ENCODE results near the gene PHAX.
"Not testable (repeated sequence)": the region's sequence is repeated elsewhere in the genome, so short reads cannot be mapped to it uniquely, and the experiment has no call there.

The PHAX gene, protein sequence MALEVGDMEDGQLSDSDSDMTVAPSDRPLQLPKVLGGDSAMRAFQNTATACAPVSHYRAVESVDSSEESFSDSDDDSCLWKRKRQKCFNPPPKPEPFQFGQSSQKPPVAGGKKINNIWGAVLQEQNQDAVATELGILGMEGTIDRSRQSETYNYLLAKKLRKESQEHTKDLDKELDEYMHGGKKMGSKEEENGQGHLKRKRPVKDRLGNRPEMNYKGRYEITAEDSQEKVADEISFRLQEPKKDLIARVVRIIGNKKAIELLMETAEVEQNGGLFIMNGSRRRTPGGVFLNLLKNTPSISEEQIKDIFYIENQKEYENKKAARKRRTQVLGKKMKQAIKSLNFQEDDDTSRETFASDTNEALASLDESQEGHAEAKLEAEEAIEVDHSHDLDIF

GRCh38 chr5:126600631-126601511 lies at the start of gene PHAX:
TSS of gene PHAX (plus strand) at chr5:126600947. CDS start at chr5:126600963, 16 bp downstream.
- peak; percentile 94 for DNase-seq (ENCODE audit: low spot score)
- TF ChIP-seq, protein P1, sequence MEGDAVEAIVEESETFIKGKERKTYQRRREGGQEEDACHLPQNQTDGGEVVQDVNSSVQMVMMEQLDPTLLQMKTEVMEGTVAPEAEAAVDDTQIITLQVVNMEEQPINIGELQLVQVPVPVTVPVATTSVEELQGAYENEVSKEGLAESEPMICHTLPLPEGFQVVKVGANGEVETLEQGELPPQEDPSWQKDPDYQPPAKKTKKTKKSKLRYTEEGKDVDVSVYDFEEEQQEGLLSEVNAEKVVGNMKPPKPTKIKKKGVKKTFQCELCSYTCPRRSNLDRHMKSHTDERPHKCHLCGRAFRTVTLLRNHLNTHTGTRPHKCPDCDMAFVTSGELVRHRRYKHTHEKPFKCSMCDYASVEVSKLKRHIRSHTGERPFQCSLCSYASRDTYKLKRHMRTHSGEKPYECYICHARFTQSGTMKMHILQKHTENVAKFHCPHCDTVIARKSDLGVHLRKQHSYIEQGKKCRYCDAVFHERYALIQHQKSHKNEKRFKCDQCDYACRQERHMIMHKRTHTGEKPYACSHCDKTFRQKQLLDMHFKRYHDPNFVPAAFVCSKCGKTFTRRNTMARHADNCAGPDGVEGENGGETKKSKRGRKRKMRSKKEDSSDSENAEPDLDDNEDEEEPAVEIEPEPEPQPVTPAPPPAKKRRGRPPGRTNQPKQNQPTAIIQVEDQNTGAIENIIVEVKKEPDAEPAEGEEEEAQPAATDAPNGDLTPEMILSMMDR (IDR thresholded peaks at IDR 0.05; ENCODE audit: extremely low read depth, insufficient read depth, missing control alignments) = peak; percentile 90
- in situ Hi-C loops (cut with MboI; ENCODE audit: low pct_unique_long_range_greater_than_20kb, low sequenced_read_pairs, unreplicated experiment) = no loop called here

GRCh38 chr5:126552614-126553013 lies 48.1 kb upstream of the PHAX start:
- no peak for DNase-seq (ENCODE audit: low spot score)
- TF ChIP-seq, protein P1 (IDR thresholded peaks at IDR 0.05; ENCODE audit: extremely low read depth, insufficient read depth, missing control alignments) = no peak
- in situ Hi-C loops (cut with MboI; ENCODE audit: low pct_unique_long_range_greater_than_20kb, low sequenced_read_pairs, unreplicated experiment) = no loop called here

DNA sequence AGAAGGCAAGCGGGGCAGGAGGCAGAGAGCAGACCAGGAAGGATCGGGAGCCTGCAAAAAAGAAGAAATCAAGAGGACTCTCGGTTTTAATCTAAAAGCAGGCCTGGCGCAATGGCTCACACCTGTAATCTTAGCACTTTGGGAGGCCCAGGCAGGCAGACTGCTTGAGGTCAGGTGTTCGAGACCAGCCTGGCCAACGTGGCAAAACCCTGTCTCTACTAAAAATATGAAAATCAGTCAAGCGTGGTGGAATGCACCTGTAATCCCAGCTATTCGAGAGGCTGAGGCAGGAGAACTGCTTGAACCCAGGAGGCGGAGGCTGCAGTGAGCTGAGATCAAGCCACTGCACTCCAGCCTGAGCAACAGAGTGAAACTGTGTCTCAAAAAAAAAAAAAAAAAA lies 45.6 kb upstream of the PHAX start:
- in situ Hi-C loops (cut with MboI; ENCODE audit: low pct_unique_long_range_greater_than_20kb, low sequenced_read_pairs, unreplicated experiment); DNase-seq (ENCODE audit: low spot score): not testable (repeated sequence)

GRCh38 chr5:126561908-126562307 lies 38.8 kb upstream of the PHAX start:
- no peak for DNase-seq (ENCODE audit: low spot score)
- in situ Hi-C loops (cut with MboI; ENCODE audit: low pct_unique_long_range_greater_than_20kb, low sequenced_read_pairs, unreplicated experiment) = no loop called here
- TF ChIP-seq, protein P1 (IDR thresholded peaks at IDR 0.05; ENCODE audit: extremely low read depth, insufficient read depth, missing control alignments) = no peak

GRCh38 chr5:126562823-126563222 lies 37.9 kb upstream of the PHAX start:
- no peak for DNase-seq (ENCODE audit: low spot score)
- in situ Hi-C loops (cut with MboI; ENCODE audit: low pct_unique_long_range_greater_than_20kb, low sequenced_read_pairs, unreplicated experiment) = no loop called here
- TF ChIP-seq, protein P1 (IDR thresholded peaks at IDR 0.05; ENCODE audit: extremely low read depth, insufficient read depth, missing control alignments) = no peak

DNA sequence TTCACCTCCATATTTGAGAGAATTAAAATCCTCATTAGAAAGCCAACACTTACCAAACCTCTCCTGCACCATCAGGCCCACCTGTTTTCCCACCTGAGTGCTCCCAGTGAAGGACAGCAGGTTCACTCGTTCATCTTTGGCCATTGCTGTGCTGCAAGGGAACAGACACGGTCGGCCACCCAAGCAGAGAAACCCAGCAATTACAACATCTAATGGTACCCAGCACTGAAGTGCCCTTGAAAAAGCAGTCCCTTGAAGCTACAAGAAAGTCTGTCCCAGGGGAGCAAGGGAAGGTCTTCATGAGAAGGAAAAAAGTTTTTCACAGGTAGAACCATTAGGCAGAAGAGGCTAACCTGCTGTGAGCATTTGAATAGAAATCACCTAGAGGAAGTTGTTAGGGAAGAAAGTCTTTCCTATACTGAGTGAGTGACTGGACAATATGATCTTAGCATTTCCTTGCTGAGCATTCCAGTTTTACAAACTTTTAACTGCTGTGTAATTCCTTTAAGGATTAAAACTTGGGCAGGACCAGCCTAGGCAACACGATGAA lies 32.5 kb upstream of the PHAX start:
- in situ Hi-C loops (cut with MboI; ENCODE audit: low pct_unique_long_range_greater_than_20kb, low sequenced_read_pairs, unreplicated experiment) = no loop called here
- DNase-seq (ENCODE audit: low spot score) = no peak
- TF ChIP-seq, protein P1 (IDR thresholded peaks at IDR 0.05; ENCODE audit: extremely low read depth, insufficient read depth, missing control alignments) = no peak
